Measurements from ENCODE around the gene LBP.
"Not testable (repeated sequence)": the region's sequence is repeated elsewhere in the genome, so short reads cannot be mapped to it uniquely, and the experiment has no call there.

LBP gene

GRCh38 chr20:38402816-38403215 lies 56.5 kb downstream of the LBP start:
- no peak for DNase-seq

DNA sequence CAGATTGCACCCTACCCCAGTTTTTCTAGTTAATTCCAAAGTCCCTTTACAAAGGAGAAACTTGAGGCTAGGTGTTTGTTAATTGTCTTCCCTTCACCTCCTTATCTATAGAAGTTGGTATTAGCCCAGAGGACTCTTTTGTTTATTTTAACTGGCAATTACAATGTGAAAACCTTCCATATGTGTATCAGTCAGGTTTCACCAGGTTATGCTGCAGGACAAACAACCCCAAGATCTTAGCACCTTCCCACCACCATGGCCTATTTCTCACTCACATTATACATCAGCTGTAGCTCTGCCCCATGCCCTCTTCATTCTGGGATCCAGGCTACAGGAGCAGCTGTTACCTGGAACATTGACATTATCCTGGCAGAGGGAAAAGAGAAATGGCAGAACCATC lies 57.7 kb downstream of the LBP start:
- DNase-seq = no peak

DNA sequence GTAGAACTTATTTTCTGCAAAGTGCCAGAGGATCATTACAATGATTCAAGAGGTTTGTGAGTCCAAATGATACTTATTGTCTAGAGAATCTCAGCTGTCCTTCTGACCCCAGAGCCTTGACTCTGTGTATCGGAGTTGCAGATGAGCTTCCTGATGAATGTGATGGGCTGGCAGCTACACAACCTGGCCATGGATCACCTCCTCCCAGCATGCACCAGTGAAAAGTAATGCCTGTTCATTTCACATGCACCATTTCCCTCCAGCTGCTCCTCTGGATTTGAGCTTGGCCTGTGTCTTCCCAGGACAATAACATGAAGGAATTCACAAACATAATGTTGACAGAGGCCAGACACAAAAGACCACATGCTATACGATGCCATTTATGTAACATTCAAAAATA lies 58.9 kb downstream of the LBP start:
- no peak for DNase-seq

GRCh38 chr20:38406476-38406875 lies 60.2 kb downstream of the LBP start:
- DNase-seq = no peak

DNA sequence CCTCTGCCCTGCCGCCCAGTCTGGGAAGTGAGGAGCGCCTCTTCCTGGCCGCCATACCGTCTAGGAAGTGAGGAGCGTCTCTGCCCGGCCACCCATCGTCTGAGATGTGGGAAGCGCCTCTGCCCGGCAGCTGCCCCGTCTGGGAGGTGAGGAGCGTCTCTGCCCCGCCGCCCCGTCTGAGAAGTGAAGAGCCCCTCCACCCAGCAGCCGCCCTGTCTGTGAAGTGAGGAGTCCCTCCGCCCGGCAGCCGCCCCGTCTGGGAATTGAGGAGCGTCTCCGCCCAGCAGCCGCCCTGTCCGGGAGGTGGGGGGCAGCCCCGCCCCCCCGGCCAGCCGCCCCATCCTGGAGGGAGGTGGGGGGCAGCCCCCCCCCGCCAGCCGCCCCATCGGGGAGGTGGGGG lies 61.0 kb downstream of the LBP start:
- DNase-seq = no peak

DNA sequence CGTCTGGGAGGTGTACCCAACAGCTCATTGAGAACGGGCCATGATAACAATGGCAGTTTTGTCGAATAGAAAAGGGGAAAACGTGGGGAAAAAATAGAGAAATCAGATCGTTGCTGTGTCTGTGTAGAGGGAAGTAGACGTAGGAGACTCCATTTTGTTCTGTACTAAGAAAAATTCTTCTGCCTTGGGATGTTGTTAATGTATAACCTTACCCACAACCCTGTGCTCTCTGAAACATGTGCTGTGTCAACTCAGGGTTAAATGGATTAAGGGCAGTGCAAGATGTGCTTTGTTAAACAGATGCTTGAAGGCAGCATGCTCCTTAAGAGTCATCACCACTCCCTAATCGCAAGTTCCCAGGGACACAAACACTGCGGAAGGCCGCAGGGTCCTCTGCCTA lies 61.5 kb downstream of the LBP start:
- DNase-seq = not testable (repeated sequence)

DNA sequence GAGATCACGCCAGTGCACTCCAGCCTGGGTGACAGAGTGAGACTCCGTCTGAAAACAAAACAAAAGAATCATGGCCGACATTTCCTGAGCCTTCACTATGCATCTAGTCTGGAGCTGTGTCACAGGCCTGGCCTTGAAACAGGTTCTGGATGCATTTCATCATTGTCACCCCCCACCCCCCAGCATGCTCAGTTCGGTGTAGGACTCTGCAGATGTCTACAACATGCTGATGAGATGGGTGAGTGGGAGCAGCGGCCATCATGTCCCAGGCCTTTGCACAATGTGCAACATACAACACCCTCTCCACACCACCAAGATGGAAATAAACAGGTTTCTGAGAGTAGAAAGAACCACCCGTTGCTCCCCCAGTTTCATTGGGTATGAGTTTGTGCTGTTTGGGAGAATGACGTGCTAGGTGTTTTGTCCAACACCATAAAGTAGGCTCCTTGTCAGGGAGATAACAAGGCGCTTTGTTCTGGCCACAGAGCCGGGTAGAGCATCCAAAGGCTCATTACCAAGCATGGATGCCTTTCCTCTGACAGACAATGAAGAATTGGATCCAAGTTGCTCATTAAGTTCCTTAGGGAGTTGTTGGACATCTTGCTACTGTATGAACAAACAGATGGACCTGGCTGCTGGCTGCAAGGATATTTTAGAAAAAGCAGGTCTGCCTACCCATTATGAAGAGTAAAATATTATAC lies 66.7 kb downstream of the LBP start:
- no peak for DNase-seq

GRCh38 chr20:38414769-38415450 lies 68.6 kb downstream of the LBP start:
- no peak for DNase-seq

- peak; percentile 37 for DNase-seq
These were observed 72.4 kb downstream of the LBP start for GRCh38 chr20:38418509-38419204.

DNA sequence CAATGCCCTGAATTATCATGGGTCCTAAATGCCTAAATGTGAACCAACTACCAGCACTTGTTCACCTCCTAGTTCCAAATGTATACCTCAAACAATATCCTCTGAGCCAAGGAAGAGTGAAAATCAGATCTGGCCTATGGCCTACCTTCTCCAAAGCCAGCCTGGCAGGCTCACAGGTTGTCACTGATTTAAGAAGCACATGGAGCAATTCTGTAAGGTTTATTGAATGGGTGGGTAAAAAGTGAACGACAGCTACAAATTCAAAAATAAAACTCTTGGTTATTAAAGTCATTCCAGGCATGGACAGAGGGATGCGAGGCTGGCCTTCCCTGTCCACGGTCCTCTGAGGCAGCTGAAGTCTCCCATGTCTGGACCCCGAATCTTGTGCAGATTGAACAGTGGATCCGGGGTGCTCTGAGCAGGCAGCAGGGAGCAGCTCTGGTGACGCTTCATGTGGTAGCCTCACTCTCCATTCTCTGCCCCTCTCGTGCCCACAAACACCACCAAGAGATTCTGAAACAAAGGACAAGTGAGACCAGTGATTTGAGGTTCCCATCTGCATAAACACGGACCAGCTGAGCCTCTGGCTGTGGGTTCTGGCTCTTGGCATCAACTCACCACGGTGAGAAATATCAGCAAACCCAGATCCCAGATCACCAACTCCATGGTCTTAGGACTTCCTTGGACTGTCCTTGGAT lies 74.3 kb downstream of the LBP start:
- no peak for DNase-seq

GRCh38 chr20:38421915-38422314 lies 75.6 kb downstream of the LBP start:
- DNase-seq = no peak

DNA sequence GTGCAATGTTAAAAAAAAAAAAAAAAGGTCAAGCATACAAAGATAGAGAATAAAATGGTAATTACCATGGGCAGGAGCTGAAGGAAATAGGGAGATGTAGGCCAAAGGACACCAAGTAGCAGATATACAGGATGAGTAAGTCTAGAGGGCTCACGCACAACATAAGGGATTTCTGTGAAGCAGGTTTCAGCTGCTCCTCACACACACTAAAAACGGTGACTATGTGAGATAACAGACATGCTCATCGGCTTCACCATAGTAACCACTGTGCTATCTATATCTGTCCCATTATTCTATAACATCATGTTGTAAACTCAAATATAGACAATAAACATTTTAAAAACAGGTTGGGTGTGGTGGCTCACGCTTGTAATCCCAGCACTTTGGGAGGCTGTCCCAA lies 77.3 kb downstream of the LBP start:
- peak; percentile 36 for DNase-seq

DNA sequence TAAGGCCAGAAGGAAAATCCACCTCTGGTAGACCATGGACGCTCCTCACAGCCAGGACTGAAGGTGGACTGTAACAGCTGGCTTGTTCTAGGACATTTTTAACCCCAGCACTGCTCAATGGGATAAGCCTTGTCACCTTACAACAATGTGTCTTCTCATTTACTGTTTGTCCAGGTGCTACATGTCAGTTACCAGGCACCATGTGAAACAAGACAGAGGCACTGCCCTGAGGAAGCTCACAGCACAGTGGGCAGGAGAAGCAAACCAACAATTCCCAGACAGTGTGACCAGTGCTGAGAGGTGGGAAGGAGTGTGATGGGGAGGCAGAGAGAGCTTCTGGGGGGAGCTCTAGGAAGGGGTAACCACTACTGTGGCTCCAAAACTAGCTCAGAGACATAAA lies 78.1 kb downstream of the LBP start:
- no peak for DNase-seq

DNA sequence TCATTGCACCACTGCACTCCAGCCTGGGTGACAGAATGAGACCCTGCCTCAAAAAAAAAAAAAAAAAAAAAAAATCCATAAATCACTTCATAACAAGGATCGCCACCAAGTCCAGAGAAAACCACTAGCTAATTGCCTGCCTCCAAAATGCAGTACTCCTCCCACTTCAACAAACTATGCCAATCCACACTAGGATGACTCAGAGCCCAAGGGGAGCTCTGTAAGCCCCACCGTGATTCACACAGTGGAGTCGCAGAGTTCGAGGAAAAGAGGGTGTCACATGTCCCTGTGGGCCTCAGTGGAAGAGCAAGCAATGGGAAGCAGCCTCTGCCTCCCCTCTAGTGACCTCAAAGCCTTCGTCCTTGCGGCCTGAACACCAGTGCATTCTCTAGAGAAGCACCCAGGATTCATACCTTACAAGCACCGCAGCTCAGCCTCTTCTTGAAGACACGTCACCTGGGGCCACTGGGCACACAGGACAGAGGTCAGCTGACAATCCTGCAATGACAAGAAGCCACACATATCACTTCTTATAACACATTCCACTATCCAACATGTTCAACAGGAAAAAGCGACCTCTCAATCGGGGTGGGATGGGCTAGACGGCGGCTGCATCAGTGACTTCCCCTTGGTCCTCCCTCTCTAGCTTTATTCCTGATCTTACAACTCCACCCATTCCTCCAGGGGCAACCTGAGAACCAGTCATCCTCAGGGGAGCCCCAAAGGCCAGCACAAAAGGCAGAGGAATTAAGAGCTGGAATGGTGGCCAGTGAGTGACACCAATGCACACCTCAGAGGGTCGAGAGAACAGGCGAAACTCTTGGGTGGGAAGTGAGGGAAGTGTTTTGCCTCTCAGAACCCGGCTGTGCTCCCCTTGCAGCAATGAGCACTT lies 80.0 kb downstream of the LBP start:
- DNase-seq = no peak
